GM12878 (cell line): Measurements from ENCODE around the gene TMEM120B. TPM values are rescaled to one million over a fixed set of nuclear protein-coding genes. Genes with fewer than 3 reads are reported as not detected.
"Not testable (repeated sequence)": the region's sequence is repeated elsewhere in the genome, so short reads cannot be mapped to it uniquely, and the experiment has no call there.

Source experiments
- ATAC-seq: fragments of 200-7000 bp; cut with Tn5 transposase; 3 replicates; pipeline ENCODE4 v1.9.1; 2020; ENCODE audit warnings: mild to moderate bottlenecking, moderate library complexity
- BruUV-seq: library from RNA; stranded (reverse); fragments of 400-500 nt; replicated peaks from 2 replicates; lab custom pipeline; 2021; lab: Mats Ljungman, UMichigan
- CTCF ChIA-PET: fragments of 300-600 bp; sonication (Branson Sonifier 250); formaldehyde crosslinking; extraction: SDS; loops from one replicate; lab custom pipeline; 2021; ENCODE audit warnings: inconsistent platforms; lab: Yijun Ruan, JAX
- POLR2A ChIA-PET: fragments of 350-600 bp; formaldehyde crosslinking; extraction: SDS; loops from one replicate; lab custom pipeline; 2021; ENCODE audit warnings: inconsistent platforms; lab: Charles Lee
- RAD21 ChIA-PET: fragments of 300-600 bp; sonication (Branson Sonifier 250); formaldehyde crosslinking; loops from one replicate; lab custom pipeline; 2023; ENCODE audit warnings: antibody characterized with exemption; ENCODE audit not compliant: unreplicated experiment; lab: Charles Lee
- SMC1A ChIA-PET: fragments of 300-600 bp; sonication (Branson Sonifier 250); formaldehyde crosslinking; loops from one replicate; lab custom pipeline; 2023; ENCODE audit not compliant: unreplicated experiment, uncharacterized antibody; lab: Charles Lee
- DNase-seq: peaks from one replicate; pipeline ENCODE4 v3.0.0-alpha.2; 2011; ENCODE audit warnings: low read depth, low spot score
- FAIRE-seq: peaks from 3 replicates; lab custom pipeline; 2011; peaks lifted over from hg19 to GRCh38; lab: Jason Lieb, UNC
- H2AFZ ChIP-seq: 2 replicates; pipeline ENCODE4 v1.6.0; 2011; ENCODE audit warnings: low read depth, low read length, control low read depth; ENCODE audit not compliant: control insufficient read depth
- H3K27ac ChIP-seq: 2 replicates; pipeline ENCODE4 v1.5.1; 2011; ENCODE audit warnings: control low read depth; ENCODE audit not compliant: control insufficient read depth, insufficient read depth
- H3K27me3 ChIP-seq, 2 experiments: replicated peaks in 1 of 2; 2 replicates each; pipeline versions ENCODE4 v1.6.0 to v1.6.1; 2011; ENCODE audit warnings: low read length in 1 of 2; ENCODE audit not compliant: control insufficient read depth in 2 of 2, insufficient read depth in 2 of 2
- H3K36me3 ChIP-seq, 2 experiments: 2 replicates each; pipeline ENCODE4 v1.5.1; 2011; ENCODE audit warnings: low read length in 1 of 2; ENCODE audit not compliant: control insufficient read depth in 2 of 2, insufficient read depth in 2 of 2
- H3K4me1 ChIP-seq: 2 replicates; pipeline ENCODE4 v1.6.1; 2011; ENCODE audit warnings: mild to moderate bottlenecking, low read length, moderate library complexity, mixed read lengths; ENCODE audit not compliant: control insufficient read depth, insufficient read depth
- H3K4me2 ChIP-seq: 2 replicates; pipeline ENCODE4 v1.6.0; 2011; ENCODE audit warnings: control low read depth; ENCODE audit not compliant: control insufficient read depth, insufficient read depth
- H3K4me3 ChIP-seq: fragments of 200-600 bp; sonication (generic); 2 replicates; pipeline ENCODE4 v1.5.1; 2016
- H3K79me2 ChIP-seq: 2 replicates; pipeline ENCODE4 v1.6.0; 2011; ENCODE audit warnings: low read length; ENCODE audit not compliant: control insufficient read depth, insufficient read depth
- H3K9ac ChIP-seq: 2 replicates; pipeline ENCODE4 v1.8.0; 2011; ENCODE audit warnings: low read length, control low read depth, mixed read lengths; ENCODE audit not compliant: control insufficient read depth, insufficient read depth
- H3K9me3 ChIP-seq: replicated peaks from 3 replicates; pipeline ENCODE4 v1.5.1; 2011; ENCODE audit warnings: mild to moderate bottlenecking, low read length; ENCODE audit not compliant: control insufficient read depth, insufficient read depth
- H4K20me1 ChIP-seq: 2 replicates; pipeline ENCODE4 v1.6.0; 2011; ENCODE audit not compliant: control insufficient read depth, insufficient read depth
- CREM ChIP-seq: IDR thresholded peaks from 2 replicates; pipeline ENCODE4 v1.6.1; 2014; ENCODE audit warnings: antibody characterized with exemption, low read depth
- E4F1 ChIP-seq: fragments of 450-650 bp; IDR thresholded peaks from 2 replicates; pipeline ENCODE4 v1.6.1; 2018; ENCODE audit warnings: borderline replicate concordance, mild to moderate bottlenecking; ENCODE audit not compliant: partially characterized antibody
- EP300 ChIP-seq, 2 experiments: fragments of 150-350 bp in 1 of 2; IDR thresholded peaks; 2 replicates each; pipeline ENCODE4 v1.6.1; 2011 to 2012; ENCODE audit warnings: low read depth in 2 of 2, low read length in 2 of 2, borderline replicate concordance in 1 of 2, improper control_type of control experiment in 1 of 2, inconsistent platforms in 1 of 2; ENCODE audit not compliant: control insufficient read depth in 1 of 2
- FOXK2 ChIP-seq: fragments of 450-650 bp; IDR thresholded peaks from 2 replicates; pipeline ENCODE4 v1.6.1; 2017; ENCODE audit warnings: mild to moderate bottlenecking, moderate library complexity
- HDGF ChIP-seq: fragments of 450-650 bp; IDR thresholded peaks from 2 replicates; pipeline ENCODE4 v1.6.1; 2016; ENCODE audit warnings: antibody characterized with exemption
- RAD21 ChIP-seq: IDR thresholded peaks from 2 replicates; pipeline ENCODE4 v1.6.1; 2011; ENCODE audit warnings: mild to moderate bottlenecking, low read depth, low read length, moderate library complexity; ENCODE audit not compliant: insufficient read depth
- RB1 ChIP-seq: fragments of 450-650 bp; formaldehyde crosslinking; IDR thresholded peaks from 2 replicates; pipeline ENCODE4 v1.6.1; 2017; ENCODE audit warnings: mild to moderate bottlenecking, borderline replicate concordance
- RUNX3 ChIP-seq: IDR thresholded peaks from 2 replicates; pipeline ENCODE4 v1.6.1; 2012; ENCODE audit warnings: low read length, inconsistent platforms
- ZNF274 ChIP-seq: IDR thresholded peaks from one replicate; pipeline ENCODE4 v1.8.0; 2011; ENCODE audit not compliant: insufficient read length, insufficient read depth
- WGBS: methylation state at CpG from one replicate; pipeline ENCODE4 v1.1.6; 2016; ENCODE audit warnings: low lambda C conversion rate; ENCODE audit not compliant: insufficient replicate concordance, insufficient coverage; ENCODE audit errors: missing lambda C conversion rate; 5-methylcytosine and 5-hydroxymethylcytosine counted together
- in situ Hi-C: fragments of 300-500 bp; cut with MboI; formaldehyde crosslinking; loops from 9 replicates; pipeline ENCODE4 v1.14.3; 2018; ENCODE audit warnings: mixed read lengths
- intact Hi-C: fragments of 100-400 bp; cut with micrococcal nuclease; formaldehyde crosslinking; loops from one replicate; pipeline ENCODE4 v1.14.2; 2022; ENCODE audit not compliant: unreplicated experiment
- polyA plus RNA-seq, 11 experiments: library from polyadenylated mRNA; depleted of rRNA in 4 of 11; unstranded in 6 of 11; stranded (reverse) in 5 of 11; fragments of >200 nt; fragmentation: Nextera tagmentation in 4 of 11; fragmentation: Illumina TruSeq in 1 of 11; extraction: Ambion mirVana in 4 of 11; extraction: Trizol in 1 of 11; gene quantifications; 1 replicate in 1 of 11; 2 replicates in 10 of 11; pipeline versions ENCODE4 v1.2.1 to v1.2.3, GENCODE V29; 2011 to 2016; ENCODE audit warnings: inconsistent platforms in 2 of 11, missing spikeins in 2 of 11, low read depth in 1 of 11
- total RNA-seq, 4 experiments: library from RNA; depleted of rRNA in 3 of 4; stranded (reverse); fragments of >200 nt in 3 of 4; fragmentation: Illumina TruSeq in 1 of 4; extraction: Trizol in 1 of 4; gene quantifications; 2 replicates each; pipeline versions ENCODE4 v1.2.1 to v1.2.3, GENCODE V29; 2013 to 2021

Gene TMEM120B
- total and polyA plus RNA-seq, 10 of the 15 experiments (the other 5 are each of a cell fraction or from before 2014, with no cell fraction given), result 4.0 to 26.2 (median 9.2) TPM

DNA sequence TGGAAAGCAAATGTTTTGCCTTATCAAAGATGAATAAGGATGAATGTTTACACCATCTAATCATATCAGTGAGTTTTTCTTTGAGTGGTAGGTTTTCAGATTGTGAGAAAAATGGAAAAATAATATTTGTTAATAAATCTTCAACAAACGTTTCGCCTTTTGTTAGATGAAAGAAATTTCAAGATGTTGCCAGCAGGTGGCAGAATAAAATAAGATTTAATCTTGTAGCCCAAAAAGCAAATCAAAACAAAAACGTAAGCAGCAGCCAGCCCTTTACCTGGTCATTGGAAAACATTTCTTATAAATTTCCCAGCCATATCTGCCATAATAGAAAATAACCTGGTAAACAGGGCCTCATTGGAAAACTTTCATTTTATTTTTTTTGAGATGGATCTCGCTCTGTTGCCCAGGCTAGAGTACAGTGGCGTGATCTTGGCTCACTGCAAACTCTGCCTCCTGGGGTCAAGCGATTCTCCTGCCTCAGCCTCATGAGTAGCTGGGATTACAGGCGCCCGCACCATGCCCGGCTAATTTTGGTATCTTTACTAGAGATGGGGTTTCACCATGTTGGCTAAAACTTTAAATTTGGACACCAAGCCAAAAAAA is 15.4 kb upstream of the TMEM120B start (continued):
- no peak for TF ChIP-seq FOXK2
- no peak for TF ChIP-seq E4F1
- peak; percentile 71 for TF ChIP-seq RAD21
- no peak for TF ChIP-seq ZNF274
- TF ChIP-seq RUNX3, result no peak
- TF ChIP-seq CREM, result no peak
- 0 out of 2 replicates have a peak, but pooled peaks have one; percentile 31 for TF ChIP-seq RB1
- TF ChIP-seq EP300 (IDR thresholded peaks at IDR 0.05; ENCODE audit: borderline replicate concordance in 1 of 2, control insufficient read depth in 1 of 2, low read depth in 2 of 2, low read length in 2 of 2), result no peak
- no peak for TF ChIP-seq HDGF

DNA sequence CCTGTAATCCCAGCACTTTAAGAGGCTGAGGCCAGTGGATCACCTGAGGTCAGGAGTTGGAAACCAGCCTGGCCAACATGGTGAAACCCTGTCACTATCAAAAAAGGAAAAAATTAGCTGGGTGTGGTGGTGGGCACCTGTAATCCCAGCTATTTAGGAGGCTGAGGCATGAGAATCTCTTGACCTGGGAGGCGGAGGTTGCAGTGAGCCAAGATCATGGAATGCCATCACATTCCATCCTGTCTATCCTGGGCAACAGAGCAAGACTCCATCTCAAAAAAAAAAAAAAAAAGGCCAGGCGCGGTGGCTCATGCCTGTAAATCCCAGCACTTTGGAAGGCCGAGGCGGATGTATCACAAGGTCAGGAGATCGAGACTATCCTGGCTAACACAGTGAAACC is 14.7 kb upstream of the TMEM120B start:
- FAIRE-seq, H3K4me2 ChIP-seq, H3K9ac ChIP-seq, H3K4me3 ChIP-seq, H2AFZ ChIP-seq, H4K20me1 ChIP-seq, in situ Hi-C loops, H3K27me3 ChIP-seq, H3K9me3 ChIP-seq, RAD21 ChIA-PET, H3K27ac ChIP-seq, ATAC-seq, H3K79me2 ChIP-seq, H3K4me1 ChIP-seq, BruUV-seq, H3K36me3 ChIP-seq, DNase-seq: not testable (repeated sequence)
- ChIA-PET CTCF (interaction anchor here (0.6 to 12.4 kb wide), 6 partner anchors 10 to 539 kb away, joined by 3 to 128 read pairs (median 3); partner anchors contain the start of gene RHOF), SMC1A (interaction anchor here (0.6 to 1.4 kb wide), 2 partner anchors 97 to 196 kb away, joined by 3 to 7 read pairs; no protein-coding TSS in a partner anchor), POLR2A (interaction anchor here (0.6 kb wide), 1 partner anchor 93 kb away, joined by 3 read pairs; no protein-coding TSS in a partner anchor)
- WGBS, result 97% methylated on average over 5 of the region's 6 CpGs
- intact Hi-C loops, result loop anchor here (1.0 kb wide), 2 partner anchors 75 to 96 kb away; no protein-coding TSS in a partner anchor
